ENCODE data around the gene ZBTB7B.
A peak's percentile ranks its signal among the peaks of the same experiment; 100 is the strongest.

ZBTB7B gene

DNA sequence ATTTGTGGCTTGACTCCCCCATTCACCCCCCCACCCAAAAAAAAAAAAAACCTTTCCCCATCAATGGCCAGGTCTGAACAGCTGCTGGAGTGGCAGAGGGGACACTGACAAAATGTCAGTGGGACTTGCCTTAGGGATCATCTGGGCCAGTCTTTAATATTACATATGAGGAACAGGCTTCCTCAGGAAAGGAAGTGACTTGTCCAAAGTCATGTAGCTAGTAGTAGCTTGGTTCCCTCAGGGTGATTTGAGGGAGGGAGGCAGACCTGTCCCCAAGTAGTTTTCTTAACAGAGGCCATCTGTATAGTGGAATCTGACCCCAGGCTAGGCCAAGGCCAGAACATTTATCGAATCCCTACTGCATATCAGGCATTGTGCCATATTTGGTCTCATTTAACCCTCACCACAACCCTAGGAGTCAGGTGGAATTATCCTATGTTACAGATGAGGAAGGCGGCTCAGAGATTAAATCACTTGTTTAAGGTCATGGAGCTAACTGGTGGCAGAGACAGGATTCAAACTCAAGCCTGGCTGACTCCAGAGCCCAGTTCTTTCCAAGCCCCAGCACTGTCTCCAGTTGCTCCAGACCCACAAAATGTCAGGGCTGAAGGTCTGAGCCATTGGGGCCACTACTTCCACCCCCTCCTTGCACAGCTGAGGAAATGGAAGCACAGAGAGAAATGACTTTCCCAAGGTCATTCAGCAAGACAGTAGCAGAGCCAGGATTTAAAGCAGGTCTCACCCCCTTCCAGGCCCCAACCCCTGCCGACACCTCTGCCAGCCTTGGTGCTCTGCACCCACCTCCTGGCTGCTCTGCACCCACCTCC lies 10.4 kb downstream of the ZBTB7B start:
- TF ChIP-seq, protein P1, sequence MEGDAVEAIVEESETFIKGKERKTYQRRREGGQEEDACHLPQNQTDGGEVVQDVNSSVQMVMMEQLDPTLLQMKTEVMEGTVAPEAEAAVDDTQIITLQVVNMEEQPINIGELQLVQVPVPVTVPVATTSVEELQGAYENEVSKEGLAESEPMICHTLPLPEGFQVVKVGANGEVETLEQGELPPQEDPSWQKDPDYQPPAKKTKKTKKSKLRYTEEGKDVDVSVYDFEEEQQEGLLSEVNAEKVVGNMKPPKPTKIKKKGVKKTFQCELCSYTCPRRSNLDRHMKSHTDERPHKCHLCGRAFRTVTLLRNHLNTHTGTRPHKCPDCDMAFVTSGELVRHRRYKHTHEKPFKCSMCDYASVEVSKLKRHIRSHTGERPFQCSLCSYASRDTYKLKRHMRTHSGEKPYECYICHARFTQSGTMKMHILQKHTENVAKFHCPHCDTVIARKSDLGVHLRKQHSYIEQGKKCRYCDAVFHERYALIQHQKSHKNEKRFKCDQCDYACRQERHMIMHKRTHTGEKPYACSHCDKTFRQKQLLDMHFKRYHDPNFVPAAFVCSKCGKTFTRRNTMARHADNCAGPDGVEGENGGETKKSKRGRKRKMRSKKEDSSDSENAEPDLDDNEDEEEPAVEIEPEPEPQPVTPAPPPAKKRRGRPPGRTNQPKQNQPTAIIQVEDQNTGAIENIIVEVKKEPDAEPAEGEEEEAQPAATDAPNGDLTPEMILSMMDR (conservative IDR thresholded peaks at IDR 0.05; ENCODE audit: low read depth) = no peak
- peak overlapping the region; percentile 100 for H3K27ac ChIP-seq
- ChIA-PET POLR2A (ENCODE audit: low non-redundant PET) (no interaction called here), CTCF (interaction anchor here (1.2 to 1.3 kb wide), 2 partner anchors 9 to 40 kb away, joined by 3 read pairs; no protein-coding TSS in a partner anchor)
- DNase-seq (ENCODE audit: low spot score) = no peak

DNA sequence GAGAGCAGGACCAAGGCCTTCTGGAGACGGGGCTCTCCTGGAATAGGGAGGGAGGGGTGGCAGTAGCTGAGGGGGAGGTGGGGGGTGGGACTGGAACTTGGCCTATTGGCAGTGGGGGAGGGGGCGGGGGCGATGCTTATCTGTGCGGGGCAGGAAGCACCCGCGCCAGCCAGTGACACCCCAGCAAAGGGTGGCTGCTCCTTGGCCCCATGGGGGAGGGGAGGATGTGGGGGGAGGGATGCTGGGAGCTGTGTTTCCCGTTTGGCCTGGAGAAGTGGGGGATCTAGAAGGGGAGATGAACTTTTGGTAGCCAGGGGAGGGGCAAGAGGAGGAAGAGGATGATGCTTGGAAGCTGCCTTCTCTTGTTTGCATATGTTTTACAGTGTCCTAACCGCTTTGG lies 11.0 kb downstream of the ZBTB7B start:
- ChIA-PET CTCF (interaction anchor here (0.7 to 1.2 kb wide), 2 partner anchors 20 to 39 kb away, joined by 3 read pairs; no protein-coding TSS in a partner anchor), POLR2A (ENCODE audit: low non-redundant PET) (no interaction called here)
- no peak for DNase-seq (ENCODE audit: low spot score)
- peak overlapping the region; percentile 100 for H3K27ac ChIP-seq
- TF ChIP-seq, protein P1 (conservative IDR thresholded peaks at IDR 0.05; ENCODE audit: low read depth) = no peak

DNA sequence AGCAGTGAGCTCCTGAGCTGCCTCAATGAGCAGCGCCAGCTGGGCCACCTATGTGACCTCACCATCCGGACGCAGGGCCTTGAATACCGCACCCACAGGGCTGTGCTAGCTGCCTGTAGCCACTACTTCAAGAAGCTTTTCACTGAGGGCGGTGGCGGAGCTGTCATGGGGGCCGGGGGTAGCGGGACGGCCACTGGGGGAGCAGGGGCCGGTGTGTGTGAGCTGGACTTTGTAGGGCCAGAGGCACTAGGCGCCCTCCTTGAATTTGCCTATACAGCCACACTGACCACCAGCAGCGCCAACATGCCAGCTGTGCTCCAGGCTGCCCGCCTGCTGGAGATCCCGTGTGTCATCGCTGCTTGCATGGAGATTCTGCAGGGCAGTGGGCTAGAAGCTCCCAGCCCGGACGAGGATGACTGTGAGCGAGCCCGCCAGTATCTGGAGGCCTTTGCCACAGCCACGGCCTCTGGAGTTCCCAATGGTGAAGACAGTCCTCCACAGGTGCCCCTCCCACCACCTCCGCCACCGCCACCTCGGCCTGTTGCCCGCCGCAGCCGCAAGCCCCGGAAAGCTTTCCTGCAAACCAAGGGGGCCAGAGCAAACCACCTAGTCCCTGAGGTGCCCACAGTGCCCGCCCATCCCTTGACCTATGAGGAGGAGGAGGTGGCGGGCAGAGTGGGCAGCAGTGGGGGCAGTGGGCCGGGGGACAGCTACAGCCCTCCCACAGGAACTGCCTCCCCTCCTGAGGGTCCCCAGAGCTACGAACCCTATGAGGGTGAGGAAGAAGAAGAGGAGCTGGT lies 12.3 kb downstream of the ZBTB7B start:
- DNase-seq (ENCODE audit: low spot score) = no peak
- TF ChIP-seq, protein P1 (conservative IDR thresholded peaks at IDR 0.05; ENCODE audit: low read depth) = no peak
- CTCF ChIA-PET = interaction anchor here (1.0 to 1.5 kb wide), 2 partner anchors 15 to 19 kb away, joined by 3 read pairs; no protein-coding TSS in a partner anchor
- POLR2A ChIA-PET (ENCODE audit: low non-redundant PET) = no interaction called here
- peak overlapping the region; percentile 100 for H3K27ac ChIP-seq

DNA sequence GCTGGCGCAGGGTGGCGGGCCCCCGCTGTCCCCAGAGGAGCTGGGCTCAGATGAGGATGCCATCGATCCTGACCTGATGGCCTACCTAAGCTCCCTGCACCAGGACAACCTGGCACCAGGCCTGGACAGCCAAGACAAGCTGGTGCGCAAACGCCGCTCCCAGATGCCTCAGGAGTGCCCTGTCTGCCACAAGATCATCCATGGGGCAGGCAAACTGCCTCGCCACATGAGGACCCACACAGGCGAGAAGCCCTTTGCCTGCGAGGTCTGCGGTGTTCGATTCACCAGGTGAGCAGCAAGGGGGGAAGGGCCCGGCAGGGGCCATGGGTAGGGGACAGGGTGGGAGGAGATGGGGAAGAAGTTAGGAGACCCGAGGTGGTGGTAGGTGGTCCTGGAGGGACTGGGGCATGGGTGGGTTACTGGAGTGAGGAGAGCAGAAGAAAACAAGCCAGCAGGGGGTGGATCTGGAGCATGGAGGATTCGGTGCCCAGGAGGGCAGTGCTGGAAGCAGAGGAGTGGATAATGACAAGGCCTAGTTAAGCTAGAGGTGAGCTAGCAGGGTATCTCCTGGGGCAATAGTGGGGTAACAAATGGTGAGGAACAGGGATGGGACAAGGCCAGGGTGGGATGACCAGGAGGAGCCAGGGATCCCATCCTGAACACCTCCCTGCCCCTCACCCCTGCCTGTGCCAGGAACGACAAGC lies 13.1 kb downstream of the ZBTB7B start:
- ChIA-PET POLR2A (ENCODE audit: low non-redundant PET) (no interaction called here), CTCF (interaction anchor here (1.0 to 2.7 kb wide), 3 partner anchors 12 to 19 kb away, joined by 3 to 26 read pairs (median 3); partner anchors contain the start of gene ZBTB7B)
- H3K27ac ChIP-seq = peak overlapping the region; percentile 100
- DNase-seq (ENCODE audit: low spot score) = no peak
- TF ChIP-seq, protein P1 (conservative IDR thresholded peaks at IDR 0.05; ENCODE audit: low read depth) = no peak

DNA sequence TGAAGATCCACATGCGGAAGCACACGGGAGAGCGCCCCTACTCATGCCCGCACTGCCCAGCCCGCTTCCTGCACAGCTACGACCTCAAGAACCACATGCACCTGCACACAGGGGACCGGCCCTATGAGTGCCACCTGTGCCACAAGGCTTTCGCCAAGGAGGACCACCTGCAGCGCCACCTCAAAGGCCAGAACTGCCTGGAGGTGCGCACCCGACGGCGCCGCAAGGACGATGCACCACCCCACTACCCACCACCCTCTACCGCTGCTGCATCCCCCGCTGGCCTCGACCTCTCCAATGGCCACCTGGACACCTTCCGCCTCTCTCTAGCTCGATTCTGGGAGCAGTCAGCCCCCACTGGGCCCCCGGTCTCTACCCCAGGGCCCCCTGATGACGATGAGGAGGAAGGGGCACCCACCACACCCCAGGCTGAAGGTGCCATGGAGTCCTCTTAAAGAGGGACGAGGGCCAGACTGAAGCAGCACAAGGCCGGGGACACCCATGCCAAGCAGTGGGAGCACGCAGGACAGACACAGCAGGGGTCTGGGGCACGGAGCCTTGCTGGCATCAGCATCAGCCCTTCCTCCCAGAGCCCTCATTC lies 13.7 kb downstream of the ZBTB7B start:
- CTCF ChIA-PET = interaction anchor here (0.6 to 2.7 kb wide), 3 partner anchors 13 to 29 kb away, joined by 3 to 26 read pairs (median 4); partner anchors contain the start of gene ZBTB7B
- POLR2A ChIA-PET (ENCODE audit: low non-redundant PET) = no interaction called here
- no peak for DNase-seq (ENCODE audit: low spot score)
- TF ChIP-seq, protein P1 (conservative IDR thresholded peaks at IDR 0.05; ENCODE audit: low read depth) = no peak
- peak overlapping the region; percentile 100 for H3K27ac ChIP-seq
